SK-N-MC (cell line): ENCODE data around the gene ARHGAP30.

Experiments used
- DNase-seq: peaks from one replicate; pipeline ENCODE4 v3.0.0-alpha.2; 2011; ENCODE audit warnings: low read depth, low spot score
- H3K27ac ChIP-seq: fragments of 200-600 bp; sonication (generic); 2 replicates; pipeline ENCODE4 v1.5.1; 2016; ENCODE audit warnings: mixed run types
- H3K36me3 ChIP-seq: fragments of 200-600 bp; sonication (generic); 2 replicates; pipeline ENCODE4 v1.6.1; 2017; ENCODE audit warnings: antibody characterized with exemption, low read length, mixed read lengths; ENCODE audit not compliant: insufficient read depth
- H3K4me3 ChIP-seq: fragments of 200-600 bp; sonication (generic); 2 replicates; pipeline ENCODE4 v1.5.1; 2016
- H3K9ac ChIP-seq: fragments of 200-600 bp; sonication (generic); 2 replicates; pipeline ENCODE4 v1.8.0; 2017; ENCODE audit warnings: mixed run types, mixed read lengths; ENCODE audit not compliant: insufficient read length
- H3K9me3 ChIP-seq: fragments of 200-600 bp; sonication (generic); 2 replicates; pipeline ENCODE4 v1.6.1; 2017; ENCODE audit warnings: low read depth, mild to moderate bottlenecking, antibody characterized with exemption, low read length, moderate library complexity, mixed read lengths
- EZH2 ChIP-seq: fragments of 200-600 bp; sonication (generic); IDR thresholded peaks from one replicate; pipeline ENCODE4 v1.6.1; 2017; ENCODE audit warnings: antibody characterized with exemption
- FOXP2 ChIP-seq: optimal IDR thresholded peaks from 2 replicates; pipeline ENCODE3; 2011; ENCODE audit warnings: mild to moderate bottlenecking, moderate library complexity; ENCODE audit not compliant: insufficient read depth; ENCODE audit errors: extremely low read length, control extremely low read depth
- POLR2AphosphoS5 ChIP-seq: IDR thresholded peaks from 2 replicates; pipeline ENCODE4 v1.6.1; 2012; ENCODE audit warnings: mild to moderate bottlenecking, low read depth, low read length, borderline replicate concordance

The ARHGAP30 gene

GRCh38 chr1:161013488-161014230, 56.0 kb downstream of the ARHGAP30 start:
- H3K9ac ChIP-seq, result no peak overlapping the region
- peak overlapping the region; percentile 81 for H3K27ac ChIP-seq
- H3K9me3 ChIP-seq, result no peaks in the 10 kb centered on the region
- H3K4me3 ChIP-seq, result no peak overlapping the region
- TF ChIP-seq EZH2 (no peak), FOXP2 (no peak), POLR2AphosphoS5 (no peak; the same call in 1 of the 2 replicates)
- H3K36me3 ChIP-seq, result no peaks in the 10 kb centered on the region
- no peak for DNase-seq

GRCh38 chr1:161013131-161013487, 56.6 kb downstream of the ARHGAP30 start:
- Histone ChIP-seq H3K9me3 (no peaks in the 10 kb centered on the region), H3K9ac (peak overlapping the region; percentile 12), H3K27ac (peak overlapping the region; percentile 81), H3K36me3 (no peaks in the 10 kb centered on the region), H3K4me3 (peak overlapping the region; percentile 14; the same call in 1 of the 2 replicates)
- TF ChIP-seq POLR2AphosphoS5 (no peak), FOXP2 (no peak), EZH2 (no peak)
- no peak for DNase-seq

GRCh38 chr1:161012420-161012819, 57.3 kb downstream of the ARHGAP30 start:
- Histone ChIP-seq H3K36me3 (no peaks in the 10 kb centered on the region), H3K9me3 (no peaks in the 10 kb centered on the region), H3K27ac (peak overlapping the region; percentile 81; the same call in 1 of the 2 replicates), H3K4me3 (no peak overlapping the region), H3K9ac (no peak overlapping the region)
- TF ChIP-seq EZH2 (no peak), POLR2AphosphoS5 (no peak), FOXP2 (no peak)
- DNase-seq, result no peak

- DNase-seq, result no peak
- no peaks in the 10 kb centered on the region for H3K36me3 ChIP-seq
- no peak for TF ChIP-seq POLR2AphosphoS5
- TF ChIP-seq FOXP2, result no peak
- TF ChIP-seq EZH2, result no peak
- no peak overlapping the region for H3K9ac ChIP-seq
- no peak overlapping the region for H3K4me3 ChIP-seq
- no peaks in the 10 kb centered on the region for H3K9me3 ChIP-seq
- H3K27ac ChIP-seq, result no peak overlapping the region
Observed at GRCh38 chr1:161009602-161010211, 60.0 kb downstream of the ARHGAP30 start.

- H3K9ac ChIP-seq, result no peak overlapping the region
- no peaks in the 10 kb centered on the region for H3K36me3 ChIP-seq
- DNase-seq, result no peak
- peak overlapping the region; percentile 69 for H3K27ac ChIP-seq
- H3K4me3 ChIP-seq, result peak overlapping the region; percentile 18; the same call in 1 of the 2 replicates
- no peaks in the 10 kb centered on the region for H3K9me3 ChIP-seq
- TF ChIP-seq FOXP2, result no peak
- TF ChIP-seq EZH2, result no peak
- no peak for TF ChIP-seq POLR2AphosphoS5
Observed at GRCh38 chr1:161008869-161009510, 60.7 kb downstream of the ARHGAP30 start.

- Histone ChIP-seq H3K9me3 (no peaks in the 10 kb centered on the region), H3K36me3 (no peaks in the 10 kb centered on the region), H3K9ac (no peak overlapping the region), H3K4me3 (no peak overlapping the region), H3K27ac (no peak overlapping the region)
- no peak for DNase-seq
- TF ChIP-seq EZH2 (no peak), FOXP2 (no peak), POLR2AphosphoS5 (no peak)
Observed at GRCh38 chr1:161007369-161007768, 62.3 kb downstream of the ARHGAP30 start.

- Histone ChIP-seq H3K9ac (no peak overlapping the region), H3K4me3 (no peak overlapping the region), H3K27ac (no peak overlapping the region), H3K9me3 (no peaks in the 10 kb centered on the region), H3K36me3 (no peaks in the 10 kb centered on the region)
- TF ChIP-seq FOXP2, result no peak
- TF ChIP-seq EZH2, result no peak
- TF ChIP-seq POLR2AphosphoS5, result no peak
- DNase-seq, result no peak
Observed at GRCh38 chr1:161006563-161006962, 63.1 kb downstream of the ARHGAP30 start.

- no peak for TF ChIP-seq FOXP2
- no peak for TF ChIP-seq POLR2AphosphoS5
- no peak for TF ChIP-seq EZH2
- peak overlapping the region; percentile 48; the same call in 1 of the 2 replicates for H3K27ac ChIP-seq
- H3K9me3 ChIP-seq, result no peaks in the 10 kb centered on the region
- H3K4me3 ChIP-seq, result no peak overlapping the region
- peak overlapping the region; percentile 32 for H3K9ac ChIP-seq
- H3K36me3 ChIP-seq, result no peaks in the 10 kb centered on the region
- no peak for DNase-seq
Observed at GRCh38 chr1:161001525-161001924, 68.2 kb downstream of the ARHGAP30 start.
